Stimulated activated naive CD4-positive, alpha-beta T cell treated with Interleukin-2 at 50 U/mL for 16 hours (primary cell): ENCODE results near the gene NIF3L1.
A peak's percentile ranks its signal among the peaks of the same experiment; 100 is the strongest.
"Not testable (repeated sequence)": the region's sequence is repeated elsewhere in the genome, so short reads cannot be mapped to it uniquely, and the experiment has no call there.

Experiments
- DNase-seq: peaks from one replicate; lab custom pipeline; 2025; lab: John Stamatoyannopoulos, UW

NIF3L1 gene

DNA sequence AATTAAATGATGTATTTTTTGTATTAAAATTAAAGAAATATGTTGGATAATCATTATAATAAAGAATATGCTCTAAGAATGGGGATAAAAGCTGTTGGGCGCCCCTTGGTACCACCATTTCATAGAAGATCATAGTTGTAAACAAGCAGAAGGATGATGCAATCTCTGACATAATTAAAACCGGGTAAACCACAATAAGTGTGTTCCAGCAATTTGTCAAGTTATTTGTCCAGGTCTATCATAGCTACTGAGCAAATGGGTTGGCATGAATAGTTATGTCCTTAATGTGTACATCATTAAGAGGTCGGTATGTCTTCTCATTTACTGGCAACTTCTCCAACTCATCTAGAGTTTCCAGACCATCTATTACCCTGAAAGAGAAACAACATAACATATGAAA, 18.0 kb upstream of the NIF3L1 start:
- no peak for DNase-seq

DNA sequence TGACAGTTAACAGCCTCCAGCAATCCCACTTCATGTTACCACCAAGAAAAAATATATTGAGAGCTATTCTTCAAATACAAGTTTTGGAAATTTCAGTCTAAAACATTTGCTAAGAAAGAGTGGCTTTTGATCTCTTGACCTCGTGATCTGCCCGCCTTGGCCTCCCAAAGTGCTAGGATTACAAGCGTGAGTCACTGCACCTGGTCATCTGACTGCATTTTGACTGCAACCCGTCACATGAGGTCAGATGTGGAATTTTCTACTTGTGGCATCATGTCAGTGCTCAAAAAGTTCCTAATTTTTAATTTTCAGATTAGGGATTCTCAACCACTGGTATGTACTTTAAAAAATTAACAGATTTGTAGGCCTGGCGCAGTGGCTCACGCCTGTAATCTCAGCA, 15.6 kb upstream of the NIF3L1 start:
- no peak for DNase-seq

DNA sequence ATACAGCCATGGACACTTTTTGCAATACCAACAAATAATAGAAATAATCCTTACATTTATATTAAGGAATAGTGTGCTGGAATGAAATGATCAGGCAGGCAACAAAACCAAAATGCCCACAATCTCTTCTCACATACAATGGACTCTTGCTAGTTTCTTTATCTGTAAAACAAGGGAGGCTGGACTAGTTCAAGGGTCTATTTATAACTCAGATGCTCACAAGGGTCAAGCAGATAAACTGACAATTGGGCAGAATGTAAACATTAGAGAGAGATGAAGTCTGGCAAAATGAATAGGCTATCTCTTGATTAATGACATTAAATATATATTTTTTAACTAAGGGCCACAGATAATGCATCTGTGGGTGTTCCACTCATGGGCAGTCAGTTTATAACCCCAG, 11.7 kb upstream of the NIF3L1 start:
- no peak for DNase-seq

DNA sequence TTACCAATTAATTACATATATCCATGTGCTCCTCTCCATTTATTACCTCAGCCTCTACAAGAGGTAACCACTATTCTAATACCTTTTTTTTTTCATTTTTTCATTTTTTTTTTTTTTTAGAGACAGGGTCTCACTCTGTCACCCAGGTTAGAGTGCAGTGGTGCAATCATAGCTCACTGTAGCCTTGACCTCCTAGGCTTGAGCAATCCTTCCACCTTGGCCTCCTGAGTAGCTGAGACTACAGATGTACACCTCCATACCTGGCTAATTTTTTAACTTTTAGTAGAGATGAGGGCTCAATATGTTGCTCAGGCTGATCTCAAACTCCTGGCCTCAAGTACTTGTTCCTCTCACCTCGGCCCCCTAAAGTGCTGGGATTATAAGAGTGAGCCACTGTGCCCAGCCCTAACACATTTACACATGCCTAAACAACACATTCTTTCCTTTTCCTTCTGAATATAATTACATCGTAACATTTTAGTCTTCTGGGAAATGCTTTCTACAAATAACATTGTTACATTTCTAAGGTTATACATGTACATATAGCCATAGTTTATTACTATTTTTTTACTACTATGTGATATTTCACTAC, 10.8 kb upstream of the NIF3L1 start:
- DNase-seq, result no peak

DNA sequence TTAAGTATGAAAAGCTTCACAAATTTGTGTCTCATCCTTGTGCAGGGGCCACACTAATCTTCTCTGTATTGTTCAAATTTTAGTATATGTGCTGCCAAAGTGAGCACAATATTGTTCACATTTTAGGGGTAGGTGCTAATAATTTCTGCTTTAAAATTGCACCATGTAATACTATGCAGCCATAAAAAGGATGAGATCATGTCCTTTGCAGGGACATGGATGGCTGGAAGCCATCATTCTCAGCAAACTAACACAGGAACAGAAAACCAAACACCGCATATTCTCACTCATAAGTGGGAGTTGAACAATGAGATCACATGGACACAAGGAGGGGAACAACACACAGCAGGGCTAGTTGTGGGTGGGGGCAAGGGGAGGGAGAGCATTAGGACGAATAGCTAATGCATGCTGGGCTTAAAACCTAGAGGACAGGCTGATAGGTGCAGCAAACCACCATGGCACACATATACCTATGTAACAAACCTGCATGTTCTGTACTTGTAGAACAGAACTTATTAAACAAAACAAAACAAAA, 7.4 kb upstream of the NIF3L1 start:
- not testable (repeated sequence) for DNase-seq

DNA sequence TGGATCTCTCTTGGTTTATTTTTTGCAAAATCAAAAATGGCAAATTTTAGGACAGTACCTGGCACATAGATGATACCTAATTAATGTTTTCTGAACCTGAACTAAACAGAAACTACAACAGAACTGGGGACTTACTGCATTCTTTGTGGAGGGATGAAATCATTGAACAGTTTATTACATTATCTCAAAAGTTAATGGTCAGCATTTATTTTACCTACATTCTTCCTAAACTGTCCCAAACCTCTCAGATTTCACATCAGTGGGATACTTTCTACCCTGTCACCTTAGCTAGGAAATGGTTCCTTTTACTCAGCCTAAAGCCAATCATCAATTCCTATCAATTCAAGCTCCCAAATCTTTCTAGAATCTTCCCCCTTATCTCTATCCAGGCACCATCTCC, 10.3 kb downstream of the NIF3L1 start:
- no peak for DNase-seq

DNA sequence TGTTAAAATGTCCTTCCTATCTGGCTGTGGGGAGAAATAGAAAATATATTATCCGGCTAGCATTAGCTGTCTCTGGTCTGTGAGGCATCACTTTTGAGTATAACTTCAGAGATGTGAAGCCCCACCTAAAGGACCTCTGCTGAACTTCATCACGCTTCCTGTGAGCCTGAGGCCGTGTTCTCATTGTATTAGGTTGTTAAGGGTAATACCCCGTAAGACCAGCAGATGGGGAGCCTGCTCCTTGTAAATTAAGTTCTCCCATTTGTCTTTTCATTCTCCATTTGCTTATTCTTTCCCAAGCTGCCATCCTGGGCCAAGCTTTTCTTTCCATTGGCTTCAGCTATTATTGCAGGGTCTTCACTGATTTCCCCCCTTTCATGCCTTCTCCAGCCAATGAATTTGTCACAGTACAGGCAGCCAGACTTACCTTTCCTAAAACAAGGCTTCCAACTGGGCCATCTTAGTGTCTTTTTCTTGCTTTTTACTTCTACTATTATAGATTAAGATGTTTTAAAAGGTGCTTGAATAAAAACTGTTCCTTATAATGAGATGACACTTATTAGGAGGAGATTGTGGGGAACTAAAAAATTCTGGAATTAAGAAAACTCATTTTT, 12.4 kb downstream of the NIF3L1 start:
- DNase-seq, result peak; percentile 59

DNA sequence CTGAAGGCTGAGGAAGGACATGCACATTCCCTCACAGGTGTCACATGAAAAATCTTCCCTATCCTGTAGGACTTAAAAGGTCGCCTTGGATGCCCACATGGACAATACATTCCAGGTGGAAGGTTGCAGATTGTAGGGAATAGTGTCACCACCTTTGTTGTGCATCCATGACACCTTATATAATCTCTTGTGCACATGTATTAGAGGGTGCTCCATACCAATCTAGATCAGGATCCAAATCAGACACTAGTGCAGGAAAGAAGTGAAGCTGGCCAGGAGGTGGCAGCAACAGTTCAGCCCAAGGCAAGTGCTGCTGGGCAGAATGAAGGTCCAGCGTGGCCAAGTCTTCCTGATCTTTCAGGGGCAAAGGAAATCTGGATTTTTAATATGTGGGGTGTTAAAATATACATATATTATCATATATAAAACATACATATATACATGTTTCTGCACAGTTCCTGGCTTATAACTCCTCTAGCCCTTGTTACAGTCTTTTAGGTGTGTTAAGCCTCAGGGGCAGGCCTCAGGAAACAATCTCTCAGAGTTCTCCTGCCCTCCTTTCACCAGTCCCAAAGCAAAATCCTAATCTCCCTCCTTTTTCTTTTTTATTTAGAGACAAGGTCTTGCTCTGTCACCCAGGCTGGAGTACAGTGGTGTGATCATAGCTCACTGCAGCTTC, 16.6 kb downstream of the NIF3L1 start:
- DNase-seq, result peak; percentile 49

DNA sequence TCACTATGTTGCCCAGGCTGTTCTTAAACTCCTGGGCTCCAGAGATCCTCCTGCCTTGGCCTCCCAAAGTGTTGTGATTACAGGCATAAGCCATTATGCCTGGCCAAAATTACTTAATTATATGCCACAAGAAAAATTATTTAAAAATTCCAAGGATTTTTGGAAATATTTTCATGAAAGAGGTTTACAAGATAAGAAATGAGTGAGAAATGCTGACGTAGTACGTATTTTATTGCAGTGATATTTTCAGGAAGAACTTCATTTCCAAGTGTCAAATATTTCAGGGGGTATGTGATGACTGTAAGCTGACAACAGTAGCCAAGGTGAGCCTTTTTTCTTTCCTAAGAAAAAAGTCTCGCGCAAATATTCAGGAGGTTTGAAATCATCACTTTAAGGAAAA, 20.8 kb downstream of the NIF3L1 start:
- DNase-seq, result no peak

DNA sequence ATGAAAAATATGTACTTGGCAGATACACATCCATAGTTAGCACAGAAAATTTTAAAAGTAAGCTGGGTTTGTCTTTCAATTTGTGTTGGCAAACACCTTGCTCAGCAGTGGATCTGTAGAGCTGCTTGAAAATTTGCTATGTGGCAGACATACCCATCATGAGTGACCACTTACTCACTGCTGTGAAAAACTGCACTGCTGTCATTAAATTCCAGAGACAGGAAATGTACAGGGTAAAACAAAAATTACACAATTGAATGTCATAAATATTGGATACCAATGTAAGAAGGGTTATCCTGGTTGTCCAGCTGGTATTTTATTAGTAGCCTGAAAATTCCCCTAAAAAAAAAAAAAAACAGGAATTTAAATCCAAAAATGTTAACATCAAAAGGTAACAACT, 24.5 kb downstream of the NIF3L1 start:
- DNase-seq, result no peak

DNA sequence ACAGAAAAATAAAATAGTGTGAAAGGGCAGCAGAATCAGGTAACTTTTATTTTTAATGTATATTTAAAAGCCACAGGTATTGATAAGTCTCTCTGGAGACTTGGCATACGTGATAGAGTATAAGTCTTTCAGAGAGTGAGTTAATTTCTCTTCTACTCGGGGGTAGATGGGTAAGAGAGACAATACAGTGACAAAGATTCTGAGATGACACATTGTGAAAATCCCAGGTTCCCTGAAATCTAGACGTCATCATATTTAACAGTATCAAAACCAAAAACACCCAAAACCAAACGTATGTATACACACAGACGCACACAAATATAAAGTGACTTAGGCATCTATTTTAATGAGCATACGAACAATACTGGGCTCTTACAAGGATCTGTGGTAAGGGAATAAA, 33.3 kb downstream of the NIF3L1 start:
- DNase-seq, result no peak

DNA sequence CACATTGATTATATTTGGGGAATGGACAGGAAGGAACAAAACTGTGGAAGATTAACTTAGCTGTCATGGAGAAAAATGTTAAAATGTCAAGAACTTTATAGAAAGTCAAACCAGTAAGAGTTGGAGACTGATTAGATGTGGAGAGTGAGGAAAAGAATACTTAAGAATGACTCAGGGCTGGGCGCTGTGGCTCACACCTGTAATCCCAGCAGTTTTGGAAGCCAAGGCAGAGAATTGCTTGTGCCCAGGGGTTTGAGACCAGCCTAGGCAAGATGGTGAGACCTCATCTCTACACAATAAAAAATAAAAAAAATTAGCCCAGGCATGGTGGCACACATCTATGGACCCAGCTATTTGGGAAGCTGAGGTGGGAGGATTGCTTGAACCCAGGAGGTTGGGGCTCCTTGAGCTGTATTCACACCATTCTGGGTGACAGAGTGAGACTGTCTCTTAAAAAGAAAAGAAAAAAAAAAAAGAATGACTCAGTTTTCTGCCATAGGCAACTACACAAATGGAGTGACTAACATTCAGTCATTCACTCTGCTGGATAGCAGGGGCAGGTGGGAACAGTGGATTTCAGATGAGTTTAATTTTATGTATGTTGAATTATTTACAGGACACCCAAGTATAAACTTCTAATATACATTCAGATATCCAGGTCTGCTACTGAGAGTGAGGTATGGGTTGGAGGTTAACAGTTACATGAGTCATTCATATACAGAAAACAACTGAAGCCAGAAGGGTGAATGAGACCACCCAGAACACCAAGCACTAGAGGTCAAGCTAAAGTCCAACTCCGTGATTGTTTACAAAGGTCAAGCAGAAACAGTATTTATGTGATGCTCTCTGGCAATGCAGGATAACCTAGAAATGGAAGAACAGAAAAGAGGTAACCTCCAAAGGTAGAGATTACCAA, 40.4 kb downstream of the NIF3L1 start:
- DNase-seq, result no peak

DNA sequence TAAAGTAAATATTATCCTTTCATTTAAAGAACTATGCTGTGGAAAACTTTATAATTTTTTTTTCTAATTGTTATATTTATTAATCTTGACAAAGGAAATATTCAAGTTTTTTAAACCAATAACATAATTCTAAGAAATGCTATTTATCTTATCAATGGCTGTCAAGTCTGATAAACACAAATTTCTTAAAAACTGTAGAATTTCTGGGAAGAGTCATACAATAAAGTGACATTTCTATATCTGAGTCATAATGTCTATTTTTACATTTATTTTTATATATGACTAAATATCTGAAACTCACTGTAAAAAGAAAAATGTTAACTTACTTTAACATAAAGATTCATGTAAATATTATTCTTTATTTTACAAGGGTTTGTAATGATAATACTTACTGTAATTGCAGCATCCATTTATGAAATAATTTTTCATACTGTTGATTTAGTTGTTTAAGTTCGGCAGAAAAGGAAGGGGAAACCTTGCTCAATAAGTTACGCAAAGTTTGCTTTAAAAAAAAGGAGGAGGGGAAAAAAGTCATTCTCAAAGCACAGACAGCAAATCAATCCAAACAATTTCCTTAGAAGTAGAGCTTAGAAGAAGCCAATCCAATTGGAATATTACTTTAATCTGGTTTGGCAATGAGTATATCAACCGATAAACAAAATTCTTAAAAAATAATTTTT, 41.9 kb downstream of the NIF3L1 start:
- no peak for DNase-seq

DNA sequence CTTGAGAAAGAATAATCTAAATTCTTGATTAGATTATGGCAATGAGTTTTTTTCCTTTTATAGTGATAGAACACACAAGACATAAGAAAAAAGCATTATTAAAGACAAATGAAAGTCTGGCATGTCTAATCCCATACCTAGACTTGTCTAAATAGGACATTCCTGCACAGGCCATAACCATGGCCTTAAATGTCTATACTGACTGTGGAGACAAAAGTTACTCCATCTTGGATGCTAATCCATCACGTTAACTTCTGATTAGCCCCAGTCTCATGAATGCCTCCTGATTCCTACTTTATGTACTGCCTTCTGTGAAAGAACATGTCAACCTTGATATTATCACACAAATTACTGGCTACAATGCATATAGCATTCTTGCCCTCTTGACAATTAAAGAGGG, 50.7 kb downstream of the NIF3L1 start:
- DNase-seq, result no peak

DNA sequence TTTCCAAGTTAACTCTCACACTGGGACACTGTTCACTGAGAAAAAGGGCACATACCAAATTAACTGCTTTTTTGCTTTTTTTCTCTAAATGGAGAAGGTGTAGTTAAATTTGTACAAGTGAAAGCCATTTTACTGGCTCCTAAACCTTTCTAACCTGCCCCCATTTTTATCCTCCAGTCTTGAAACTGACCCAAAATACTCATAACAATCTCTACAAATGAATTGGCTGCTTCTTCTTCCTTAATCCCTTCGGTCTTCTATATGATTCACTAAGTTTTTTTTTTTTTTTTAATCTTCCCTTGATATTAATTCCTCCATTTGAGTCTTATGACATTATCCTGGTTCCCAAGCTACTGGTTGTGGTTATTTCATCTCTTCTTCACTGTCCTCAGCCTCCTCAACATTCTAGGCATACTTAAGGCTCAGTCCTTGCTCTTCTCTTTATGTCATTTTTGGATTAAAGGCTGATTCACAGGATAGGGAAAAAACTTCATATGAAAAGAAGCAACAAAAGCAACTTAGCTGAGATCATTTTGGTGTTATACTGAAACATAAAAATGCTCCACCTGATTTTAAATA, 54.4 kb downstream of the NIF3L1 start:
- DNase-seq, result no peak

DNA sequence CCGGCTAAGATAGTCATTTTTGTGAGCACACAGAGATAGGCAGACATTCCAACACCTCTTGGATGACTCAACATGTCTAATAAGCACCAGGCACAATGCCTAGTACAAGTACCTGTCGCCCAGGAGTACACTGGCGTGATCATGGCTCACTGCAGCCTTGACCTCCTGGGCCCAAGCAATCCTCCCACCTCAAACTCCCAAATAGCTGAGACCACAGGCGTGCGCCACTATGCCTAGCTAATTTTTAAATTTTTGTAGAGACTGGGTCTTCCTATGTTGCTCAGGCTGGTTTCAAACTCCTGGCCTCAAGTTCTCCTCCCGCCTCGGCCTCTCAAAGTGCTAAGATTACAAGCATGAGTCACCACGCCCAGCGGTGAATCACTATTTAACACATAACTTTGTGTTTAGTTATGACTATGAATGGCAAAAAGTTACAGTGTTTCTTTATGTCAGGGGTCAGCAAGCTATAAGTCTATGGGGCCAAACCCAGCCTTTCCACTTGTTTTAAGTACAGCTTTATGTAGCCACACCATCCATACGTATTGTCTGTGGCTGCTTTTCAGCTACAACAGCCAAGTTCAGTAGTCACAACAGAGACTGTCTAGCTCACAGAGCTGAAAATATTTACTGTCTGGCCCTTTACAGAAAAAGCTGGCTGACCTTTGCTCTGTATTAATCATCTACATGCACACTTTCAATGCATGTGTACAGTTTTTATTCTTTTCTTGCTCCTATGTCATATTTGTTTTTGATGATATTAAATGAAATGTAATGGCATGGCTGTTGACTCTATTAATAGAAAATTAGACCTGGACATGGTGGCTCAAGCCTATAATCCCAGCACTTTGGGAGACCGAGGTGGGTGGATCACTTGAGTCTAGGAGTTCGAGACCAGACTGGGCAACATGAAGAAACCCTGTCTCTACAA, 55.6 kb downstream of the NIF3L1 start:
- DNase-seq, result peak; percentile 65

DNA sequence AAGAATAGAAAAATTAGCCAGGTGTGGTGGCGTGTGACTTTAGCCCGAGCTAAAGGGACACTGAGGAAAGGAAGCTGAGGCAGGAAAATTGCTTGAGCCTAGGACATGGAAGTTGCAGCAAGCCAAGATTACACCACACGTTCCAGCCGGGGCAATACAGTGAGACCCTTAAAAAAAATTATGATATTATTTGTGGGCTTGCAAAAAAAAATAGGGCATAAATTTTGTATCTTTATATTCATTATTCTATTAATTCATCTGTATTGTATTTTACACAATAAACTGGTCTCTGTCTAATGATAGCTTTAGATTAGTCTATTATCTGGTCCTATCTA, 56.2 kb downstream of the NIF3L1 start:
- DNase-seq, result no peak

DNA sequence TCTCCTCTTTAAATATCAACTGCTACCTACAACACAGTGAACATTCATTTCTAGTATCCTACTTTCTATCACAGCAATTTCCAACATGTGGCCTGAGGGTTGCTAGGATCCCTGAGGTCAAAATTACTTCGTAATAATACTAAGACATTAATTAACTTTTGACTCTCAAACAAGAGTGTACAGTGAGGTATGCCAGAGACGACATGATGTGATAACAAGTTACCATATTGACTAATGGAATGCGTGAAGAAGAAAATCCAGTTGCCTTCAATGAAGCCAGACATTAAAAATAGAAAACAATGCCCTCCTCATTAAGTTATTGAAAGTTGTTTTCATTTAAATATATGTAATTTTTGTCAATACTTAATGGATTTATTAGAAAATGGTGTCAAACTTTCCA, 61.2 kb downstream of the NIF3L1 start:
- no peak for DNase-seq
